ENCODE measurements around the gene NUDCD3.

DNA sequence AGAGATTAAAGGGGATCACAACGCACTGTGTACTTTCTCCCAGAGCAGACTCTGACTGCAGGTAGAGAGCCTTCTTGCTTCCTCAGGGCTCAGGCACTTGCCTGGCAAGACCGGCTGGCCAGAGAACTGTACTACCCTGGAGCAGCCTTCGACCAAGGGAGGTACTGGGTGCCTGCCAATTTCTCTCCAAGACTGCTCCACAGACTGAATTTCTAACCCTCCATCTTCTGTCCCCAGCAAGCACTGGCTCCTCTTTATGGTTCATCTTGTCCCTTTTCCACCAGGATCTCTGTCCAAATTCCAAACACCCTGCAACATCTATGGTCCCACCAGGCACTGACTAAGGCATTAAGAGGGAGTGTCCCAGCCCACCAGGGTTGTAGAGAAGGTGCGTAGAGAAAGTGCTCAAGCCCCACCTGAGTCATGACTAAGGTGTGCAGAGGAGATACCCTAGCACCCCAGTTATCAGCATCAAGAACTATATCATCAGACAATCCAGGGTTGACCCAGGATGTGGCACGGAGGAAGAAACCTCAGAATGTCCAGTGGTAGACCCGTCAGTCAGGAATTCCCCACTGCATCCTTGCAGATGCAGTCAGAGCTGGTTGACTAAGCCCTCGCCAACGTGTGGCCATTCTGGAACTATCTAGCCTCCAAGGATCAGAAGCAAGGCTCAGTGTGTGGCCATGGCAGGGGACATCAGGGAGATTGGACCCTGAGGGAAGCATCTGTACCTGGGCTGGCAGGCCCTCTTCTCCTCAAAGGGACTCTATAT is 104.1 kb downstream of the NUDCD3 start:
- TF ChIP-seq, protein P1, sequence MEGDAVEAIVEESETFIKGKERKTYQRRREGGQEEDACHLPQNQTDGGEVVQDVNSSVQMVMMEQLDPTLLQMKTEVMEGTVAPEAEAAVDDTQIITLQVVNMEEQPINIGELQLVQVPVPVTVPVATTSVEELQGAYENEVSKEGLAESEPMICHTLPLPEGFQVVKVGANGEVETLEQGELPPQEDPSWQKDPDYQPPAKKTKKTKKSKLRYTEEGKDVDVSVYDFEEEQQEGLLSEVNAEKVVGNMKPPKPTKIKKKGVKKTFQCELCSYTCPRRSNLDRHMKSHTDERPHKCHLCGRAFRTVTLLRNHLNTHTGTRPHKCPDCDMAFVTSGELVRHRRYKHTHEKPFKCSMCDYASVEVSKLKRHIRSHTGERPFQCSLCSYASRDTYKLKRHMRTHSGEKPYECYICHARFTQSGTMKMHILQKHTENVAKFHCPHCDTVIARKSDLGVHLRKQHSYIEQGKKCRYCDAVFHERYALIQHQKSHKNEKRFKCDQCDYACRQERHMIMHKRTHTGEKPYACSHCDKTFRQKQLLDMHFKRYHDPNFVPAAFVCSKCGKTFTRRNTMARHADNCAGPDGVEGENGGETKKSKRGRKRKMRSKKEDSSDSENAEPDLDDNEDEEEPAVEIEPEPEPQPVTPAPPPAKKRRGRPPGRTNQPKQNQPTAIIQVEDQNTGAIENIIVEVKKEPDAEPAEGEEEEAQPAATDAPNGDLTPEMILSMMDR (conservative IDR thresholded peaks at IDR 0.05; ENCODE audit: low read depth, low read length) = no peak
- TF ChIP-seq EZH2 (IDR thresholded peaks at IDR 0.05; ENCODE audit: low read length, unreplicated experiment) (no peak), EZH2phosphoT487 (IDR thresholded peaks at IDR 0.05; ENCODE audit: borderline replicate concordance, low read length) (no peak)

Data from PC-3 (cell line).